Small intestine (tissue), 7 donors: Measurements from ENCODE around the gene ERC1. TPM values are rescaled to one million over a fixed set of nuclear protein-coding genes. Genes with fewer than 3 reads are reported as not detected.

Source experiments
- DNase-seq, 2 donors: peaks; one replicate each; pipeline versions ENCODE4 v3.0.0 to v3.0.0-alpha.2; 2013
- FAIRE-seq: peaks from 2 replicates; lab custom pipeline; 2012; peaks lifted over from hg19 to GRCh38; lab: Jason Lieb, UNC
- H3K27ac ChIP-seq, 3 donors: one replicate each; pipeline ENCODE4 v1.5.1; 2013; ENCODE audit warnings: low read length in 2 of 3, mild to moderate bottlenecking in 2 of 3, control low read depth in 1 of 3, inconsistent platforms in 1 of 3, low read depth in 1 of 3, moderate library complexity in 1 of 3
- H3K27me3 ChIP-seq, 3 donors: one replicate each; pipeline ENCODE4 v1.6.1; 2013; ENCODE audit warnings: low read length in 3 of 3, inconsistent platforms in 1 of 3; ENCODE audit not compliant: control insufficient read depth in 3 of 3, insufficient read depth in 3 of 3
- H3K36me3 ChIP-seq, 3 donors: one replicate each; pipeline ENCODE4 v1.6.1; 2013; ENCODE audit warnings: low read length in 3 of 3, inconsistent platforms in 1 of 3, low read depth in 1 of 3, mild to moderate bottlenecking in 1 of 3, moderate library complexity in 1 of 3; ENCODE audit not compliant: control insufficient read depth in 3 of 3, insufficient read depth in 2 of 3
- H3K4me1 ChIP-seq, 3 donors: one replicate each; pipeline ENCODE4 v1.6.1; 2013; ENCODE audit warnings: low read length in 2 of 3, inconsistent platforms in 1 of 3, low read depth in 1 of 3, mild to moderate bottlenecking in 1 of 3, moderate library complexity in 1 of 3; ENCODE audit not compliant: control insufficient read depth in 3 of 3, insufficient read depth in 2 of 3
- H3K4me3 ChIP-seq, 3 donors: one replicate each; pipeline ENCODE4 v1.5.1; 2013; ENCODE audit warnings: low read length in 3 of 3, control low read depth in 1 of 3, inconsistent platforms in 1 of 3, low read depth in 1 of 3, mild to moderate bottlenecking in 1 of 3, moderate library complexity in 1 of 3
- H3K9me3 ChIP-seq, 2 donors: one replicate each; pipeline ENCODE4 v1.6.1; 2013; ENCODE audit warnings: low read depth in 1 of 2, low read length in 1 of 2; ENCODE audit not compliant: control insufficient read depth in 2 of 2, insufficient read depth in 1 of 2
- WGBS, 3 donors: extraction: QIAGEN DNeasy Blood & Tissue Kit; methylation state at CpG; one replicate each; pipeline ENCODE4 v1.1.7; 2013; 5-methylcytosine and 5-hydroxymethylcytosine counted together
- polyA plus RNA-seq, 4 donors: library from polyadenylated mRNA; stranded (reverse) in 3 of 4; unstranded in 1 of 4; fragments of 200-250 nt in 3 of 4; fragments of 120-200 nt in 1 of 4; gene quantifications; one replicate each; pipeline versions ENCODE4 v1.2.1 to v1.2.3, GENCODE V29; 2013
- donor health status: healthy with polysubstance abuse.
- donor health status: control.
- donor health status: control.
- donor health status: Bipolar disorder and iron deficiency.
- donor health status: healthy.

Gene ERC1
- polyA plus RNA-seq, 4 donors = 1.8 to 16.7 (median 6.1) TPM

DNA sequence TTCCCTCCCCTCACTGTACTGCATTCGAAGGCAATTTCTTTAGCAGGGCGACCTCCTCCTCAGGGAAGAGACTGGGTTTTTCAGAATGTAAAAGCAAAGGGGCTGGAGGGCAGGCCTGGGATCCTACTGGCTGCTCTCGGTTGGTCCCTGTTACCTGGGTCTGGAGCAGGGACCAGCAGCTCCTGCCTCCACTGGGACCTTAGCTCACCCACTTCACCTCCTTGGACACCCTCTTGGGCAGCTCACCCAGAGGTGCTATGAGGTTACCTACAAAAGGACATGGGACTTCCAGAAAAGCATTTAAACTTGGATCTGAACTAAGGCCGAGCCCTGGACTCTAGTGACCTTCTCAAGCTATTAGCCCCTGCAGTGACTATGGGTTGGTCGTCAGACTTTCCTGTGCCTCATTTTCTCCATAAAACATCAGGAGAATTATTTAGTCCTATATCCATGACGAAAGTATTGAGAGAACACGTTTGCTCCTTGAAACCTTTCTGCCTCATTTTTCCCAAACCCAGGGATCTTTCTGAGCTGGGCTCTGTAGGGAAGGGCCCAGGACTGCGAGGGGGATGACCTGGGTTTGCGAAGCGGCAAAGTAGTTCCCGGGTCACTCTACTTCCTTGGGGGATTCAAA, 538.3 kb downstream of the ERC1 start:
- 68 to 76% (median 68%) methylated on average over 11 of the region's 11 CpGs for WGBS, 3 donors

DNA sequence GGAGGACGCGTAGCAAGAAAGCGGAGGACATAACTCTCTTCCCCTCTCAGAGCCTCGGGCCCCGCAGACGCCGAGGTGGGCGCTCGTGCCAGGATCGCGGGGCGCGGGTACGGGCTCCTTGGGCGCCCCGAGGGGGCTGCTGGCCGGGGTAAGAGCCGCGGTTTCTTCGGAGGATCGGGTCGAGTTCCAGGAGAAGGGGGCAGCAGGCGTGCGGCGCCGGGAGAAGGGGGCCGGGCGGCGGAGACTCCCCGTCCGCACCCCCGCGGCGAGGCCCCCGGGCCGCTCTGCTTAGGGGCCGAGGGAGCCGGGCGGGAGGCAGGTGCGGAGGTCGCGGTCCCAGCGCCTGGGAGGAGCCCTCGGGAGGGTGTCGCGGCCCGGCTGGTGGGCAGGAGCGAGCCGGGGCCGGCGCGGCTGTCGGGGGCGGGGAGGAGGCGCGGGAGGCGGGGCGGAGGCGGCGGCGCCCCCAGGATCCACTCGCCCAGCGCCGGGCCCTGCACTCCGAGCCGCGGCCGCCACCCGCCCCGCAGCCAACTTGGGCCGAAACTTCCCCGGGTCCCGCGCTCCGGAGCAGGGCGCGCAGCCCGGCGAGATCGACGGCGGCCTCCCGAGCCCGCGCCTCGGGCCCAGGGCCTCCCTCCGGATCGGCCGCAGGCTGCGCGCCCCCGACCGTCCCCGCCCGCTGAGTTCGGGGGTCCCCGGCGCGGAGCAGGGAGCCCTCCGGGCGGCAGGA, 539.0 kb downstream of the ERC1 start:
- no peak for FAIRE-seq
- DNase-seq = peak in 1 of 2 donors; percentile 43
- Histone ChIP-seq H3K4me1 (no peaks in the 10 kb centered on the region), H3K27ac (no peak overlapping the region), H3K27me3 (peaks cover 8 to 60% (median 23%) of the 10 kb centered on the region in 3 donors), H3K9me3 (no peaks in the 10 kb centered on the region), H3K36me3 (no peaks in the 10 kb centered on the region), H3K4me3 (peak overlapping the region in 2 of 3 donors; percentile 16 to 52)
- WGBS, 3 donors = 3 to 12% (median 12%) methylated on average over 55 to 101 of the region's 101 CpGs

More for the DNA sequence above, 538.3 kb downstream of the ERC1 start:
- no peaks in the 10 kb centered on the region for H3K9me3 ChIP-seq
- no peaks in the 10 kb centered on the region for H3K36me3 ChIP-seq
- H3K4me3 ChIP-seq = peak overlapping the region in 1 of 3 donors; percentile 16
- FAIRE-seq (no peak), DNase-seq (no peak)
- H3K27me3 ChIP-seq = peaks cover 8 to 53% (median 23%) of the 10 kb centered on the region in 3 donors
- no peaks in the 10 kb centered on the region for H3K4me1 ChIP-seq
- no peak overlapping the region for H3K27ac ChIP-seq

DNA sequence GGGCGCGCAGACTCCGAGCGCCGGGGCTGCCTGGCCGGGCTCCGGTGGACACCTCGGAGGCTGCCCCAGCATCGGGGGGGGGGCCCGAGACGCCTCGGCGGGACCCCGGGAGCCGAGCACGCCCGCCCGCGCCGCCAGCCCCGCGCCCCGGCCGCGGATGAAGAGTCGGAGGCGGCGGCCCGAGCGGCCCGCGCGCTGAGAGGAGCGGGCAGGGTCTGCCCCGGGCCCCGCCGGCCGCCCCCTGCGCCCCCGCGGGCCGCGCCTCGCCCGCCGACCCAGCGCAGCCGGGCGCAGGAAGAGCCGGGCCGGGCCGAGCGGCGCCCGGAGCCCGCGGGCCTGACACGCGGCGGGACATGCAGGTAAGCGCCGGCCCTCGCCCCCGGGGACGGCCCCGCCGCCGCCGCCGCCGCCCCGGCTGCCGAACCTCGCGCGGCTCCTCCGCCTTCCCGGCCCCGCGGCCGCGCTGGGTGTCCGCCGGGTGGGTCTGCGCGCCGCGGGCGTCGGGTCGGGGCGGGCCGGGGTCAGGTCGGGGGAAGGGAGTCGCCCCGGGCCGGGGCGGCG, 539.6 kb downstream of the ERC1 start:
- no peaks in the 10 kb centered on the region for H3K36me3 ChIP-seq
- no peak overlapping the region for H3K27ac ChIP-seq
- H3K4me1 ChIP-seq = no peaks in the 10 kb centered on the region
- DNase-seq = no peak
- H3K9me3 ChIP-seq = no peaks in the 10 kb centered on the region
- no peak for FAIRE-seq
- WGBS, 3 donors = 0 to 1% (median 0%) methylated on average over 19 to 99 of the region's 99 CpGs
- H3K4me3 ChIP-seq = peak overlapping the region in 2 of 3 donors; percentile 38 to 52
- peaks cover 8 to 64% (median 23%) of the 10 kb centered on the region in 3 donors for H3K27me3 ChIP-seq

DNA sequence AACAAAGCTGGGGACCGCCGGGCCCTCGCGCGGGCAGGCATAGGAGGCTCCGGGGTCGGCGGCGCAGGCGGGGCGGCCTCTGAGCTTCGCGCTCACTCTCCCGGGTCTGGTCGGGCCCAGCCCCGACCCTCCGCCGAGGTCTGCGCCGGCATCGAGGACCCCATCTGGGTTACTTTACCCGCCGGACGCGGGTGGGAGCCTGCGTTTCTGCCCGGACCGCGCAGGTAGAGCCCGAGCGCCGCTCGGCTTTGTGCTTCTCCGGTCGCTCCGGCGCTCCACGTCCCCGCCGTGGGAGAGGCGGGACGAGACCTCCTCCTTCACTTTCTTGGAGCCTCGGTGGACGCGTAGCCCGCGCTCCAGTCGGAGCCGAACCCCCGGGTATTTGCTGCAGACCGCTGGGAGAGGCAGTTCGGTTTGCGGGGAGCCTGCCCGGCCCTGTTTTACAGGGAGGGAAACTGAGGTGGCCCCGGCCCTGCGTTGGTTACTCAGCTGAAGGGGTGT, 540.2 kb downstream of the ERC1 start:
- Histone ChIP-seq H3K36me3 (no peaks in the 10 kb centered on the region), H3K4me3 (peak overlapping the region; percentile 38 to 52 (median 39)), H3K27me3 (peaks cover 8 to 65% (median 27%) of the 10 kb centered on the region in 3 donors), H3K27ac (no peak overlapping the region), H3K4me1 (no peaks in the 10 kb centered on the region), H3K9me3 (no peaks in the 10 kb centered on the region)
- FAIRE-seq (no peak), DNase-seq (peak in 1 of 2 donors; percentile 31)
- 2 to 4% (median 3%) methylated on average over 32 to 56 of the region's 56 CpGs for WGBS, 3 donors

DNA sequence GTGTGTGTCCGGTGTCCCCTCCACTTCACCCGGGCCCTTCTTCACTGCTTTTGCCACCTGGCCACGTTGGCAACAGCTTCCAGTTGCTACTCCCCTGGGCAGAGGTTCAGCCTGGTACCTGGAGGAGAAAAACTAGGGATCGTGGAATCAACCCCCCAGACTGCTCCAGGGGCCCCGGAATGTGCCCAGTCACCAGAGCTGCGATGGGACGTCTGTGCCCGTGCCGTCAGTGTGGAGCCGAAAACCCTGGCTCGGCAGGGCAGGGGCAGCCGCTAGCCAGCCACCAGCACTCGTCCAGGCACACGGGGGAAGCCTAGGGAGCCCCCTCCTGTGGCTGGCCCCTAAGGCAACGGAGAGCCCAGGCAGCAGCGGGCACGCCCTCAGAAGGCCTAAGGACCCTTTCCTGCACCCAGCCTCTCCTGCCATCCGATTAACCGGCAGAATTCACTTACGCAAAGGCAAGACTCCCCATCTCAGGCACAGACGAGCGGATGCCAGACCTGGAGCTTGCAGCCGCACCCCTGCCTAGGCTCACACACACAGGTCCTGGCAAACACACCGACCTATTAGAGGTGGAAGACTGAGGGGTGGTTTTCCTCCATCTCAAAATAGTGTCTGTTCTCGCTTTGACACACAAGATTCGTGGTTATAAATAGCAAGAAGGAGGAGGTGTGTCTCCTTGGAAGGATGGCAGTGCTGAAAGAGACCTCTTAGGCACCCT, 540.8 kb downstream of the ERC1 start:
- FAIRE-seq (no peak), DNase-seq (no peak)
- Histone ChIP-seq H3K4me1 (no peaks in the 10 kb centered on the region), H3K27ac (no peak overlapping the region), H3K9me3 (no peaks in the 10 kb centered on the region), H3K4me3 (peak overlapping the region in 2 of 3 donors; percentile 39 to 52), H3K27me3 (peaks cover 8 to 68% (median 25%) of the 10 kb centered on the region in 3 donors), H3K36me3 (no peaks in the 10 kb centered on the region)
- 24 to 50% (median 32%) methylated on average over 24 to 26 of the region's 26 CpGs for WGBS, 3 donors

DNA sequence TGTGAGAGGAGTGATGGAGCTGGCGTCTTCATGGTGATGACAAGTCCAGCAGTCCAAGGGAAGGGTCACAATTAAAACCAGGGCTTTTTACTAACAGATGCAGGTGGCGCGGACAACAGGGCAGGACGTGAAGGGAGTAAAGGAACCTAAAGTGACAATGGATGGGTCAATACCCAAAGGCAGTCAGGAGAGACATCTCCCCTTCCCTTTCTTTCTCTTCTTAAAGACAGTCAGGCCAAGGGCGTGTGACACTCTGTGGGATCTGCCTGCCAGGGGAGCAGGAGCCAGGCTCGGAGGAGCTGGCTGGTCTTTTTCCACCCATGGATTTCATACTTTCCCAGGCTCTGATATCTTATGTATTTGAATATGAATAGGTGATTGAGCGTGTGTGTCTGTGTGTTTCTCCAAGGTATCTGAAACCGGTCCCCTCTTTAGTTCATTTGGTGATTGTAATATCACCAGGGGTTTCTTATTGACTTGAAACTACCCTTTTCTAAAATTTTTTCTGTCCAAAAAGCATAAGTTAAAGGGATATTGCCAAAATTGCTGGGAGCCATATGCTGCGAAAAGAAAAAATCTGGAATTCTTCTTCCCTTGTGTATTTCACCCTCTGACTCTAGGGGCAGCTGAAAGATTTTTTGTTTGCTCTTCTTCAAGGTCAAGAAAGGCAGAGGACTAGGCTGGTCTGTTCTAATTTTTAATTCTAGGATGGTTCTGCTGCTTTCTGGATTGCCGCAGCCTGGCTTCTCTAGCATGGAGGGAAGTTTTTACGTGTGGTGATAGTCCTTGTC, 541.5 kb downstream of the ERC1 start:
- H3K27me3 ChIP-seq = peaks cover 8 to 73% (median 31%) of the 10 kb centered on the region in 3 donors
- H3K36me3 ChIP-seq = no peaks in the 10 kb centered on the region
- H3K4me3 ChIP-seq = no peak overlapping the region
- DNase-seq = no peak
- H3K4me1 ChIP-seq = no peaks in the 10 kb centered on the region
- FAIRE-seq = no peak
- 64 to 73% (median 70%) methylated on average over 11 of the region's 11 CpGs for WGBS, 3 donors
- H3K27ac ChIP-seq = peak overlapping the region in 1 of 3 donors; percentile 48
- H3K9me3 ChIP-seq = no peaks in the 10 kb centered on the region

DNA sequence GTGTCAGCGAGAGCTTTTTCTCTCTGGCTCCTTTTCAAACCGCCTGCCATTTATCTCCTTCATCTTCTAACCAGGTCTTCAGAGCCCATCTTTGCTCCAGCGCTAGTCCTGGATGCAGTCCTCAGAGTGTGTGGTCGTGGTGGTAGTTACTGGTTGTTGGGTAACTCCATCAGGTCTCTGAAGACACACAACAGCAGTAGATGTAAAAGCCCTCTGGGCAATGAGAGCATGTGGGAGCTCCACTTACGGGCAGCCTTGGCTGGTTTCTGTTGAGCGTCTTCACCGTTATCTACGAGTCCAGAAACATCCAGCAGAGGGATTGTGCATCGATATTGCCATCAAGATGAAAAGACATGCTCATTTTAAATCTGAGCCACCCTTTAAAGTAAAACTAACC, 542.2 kb downstream of the ERC1 start:
- FAIRE-seq (no peak), DNase-seq (no peak)
- WGBS, 3 donors = 29 to 58% (median 56%) methylated on average over 9 of the region's 9 CpGs
- Histone ChIP-seq H3K36me3 (no peaks in the 10 kb centered on the region), H3K4me3 (no peak overlapping the region), H3K9me3 (no peaks in the 10 kb centered on the region), H3K4me1 (no peaks in the 10 kb centered on the region), H3K27me3 (peaks cover 8 to 69% (median 32%) of the 10 kb centered on the region in 3 donors), H3K27ac (peak overlapping the region in 1 of 3 donors; percentile 48)
